Upper lobe of right lung (tissue), 1 donor: Measurements from ENCODE around the gene FREY1. TPM values are rescaled to one million over a fixed set of nuclear protein-coding genes. Genes with fewer than 3 reads are reported as not detected.

Experiments
- ATAC-seq: fragments of 200-7000 bp; cut with Tn5 transposase; one replicate; pipeline ENCODE4 v1.9.1; 2020; ENCODE audit warnings: mild to moderate bottlenecking, moderate library complexity
- DNase-seq: peaks from one replicate; pipeline ENCODE4 v3.0.0-alpha.2; 2020
- H3K27ac ChIP-seq: fragments of 200-600 bp; one replicate; pipeline ENCODE4 v1.8.0; 2022
- H3K27me3 ChIP-seq: fragments of 200-600 bp; one replicate; pipeline ENCODE4 v1.8.0; 2022; ENCODE audit warnings: mild to moderate bottlenecking
- H3K36me3 ChIP-seq: fragments of 200-600 bp; one replicate; pipeline ENCODE4 v1.8.0; 2022
- H3K4me1 ChIP-seq: fragments of 200-600 bp; one replicate; pipeline ENCODE4 v1.8.0; 2022
- H3K4me3 ChIP-seq: fragments of 200-600 bp; one replicate; pipeline ENCODE4 v1.8.0; 2022; ENCODE audit warnings: mild to moderate bottlenecking
- H3K9me3 ChIP-seq: fragments of 200-600 bp; one replicate; pipeline ENCODE4 v1.8.0; 2022
- intact Hi-C: fragments of 100-400 bp; cut with DNase I; formaldehyde crosslinking; loops from one replicate; pipeline ENCODE4 v1.11.0; 2022
- total RNA-seq: library from RNA; stranded (reverse); fragmentation: NEBNext Ultra II Directional; extraction: Animal tissue kit (Norgen Biotek cat#: 25700); gene quantifications from one replicate; pipeline ENCODE4 v1.2.1, GENCODE V29; 2021
- TF ChIP-seq, protein P1 (sequence below): fragments of 200-600 bp; IDR thresholded peaks from one replicate; pipeline ENCODE4 v1.8.0; 2022; ENCODE audit warnings: antibody characterized with exemption
- donor health status: DM: no; HTN: yes; CAD: no; lungs with severe emphysema.

Gene FREY1
- total RNA-seq, 1 donor from 2014 or later: 0.75 TPM

DNA sequence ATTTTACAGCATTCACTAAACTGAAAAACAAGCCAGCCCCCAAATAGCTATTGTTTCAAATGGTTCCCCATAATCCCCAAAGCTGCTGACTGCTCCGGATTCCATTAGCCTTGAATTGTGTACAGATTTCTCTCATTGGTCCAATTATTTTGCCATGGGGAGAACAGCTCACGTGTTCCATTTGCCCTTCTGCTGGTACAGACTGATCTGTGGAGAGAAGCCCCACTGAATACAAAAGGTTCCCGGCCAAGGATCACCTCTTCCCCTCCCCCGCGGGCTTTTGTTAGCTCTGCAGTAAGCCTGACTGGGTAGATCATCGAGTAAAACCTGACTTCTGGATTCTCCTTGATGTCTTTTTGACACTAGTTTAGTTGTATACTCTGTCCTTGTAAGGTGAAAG is 30.7 kb downstream of the FREY1 start:
- intact Hi-C loops: no loop called here
- Histone ChIP-seq H3K36me3 (peaks cover 97% of the 10 kb centered on the region), H3K4me1 (no peaks in the 10 kb centered on the region), H3K27me3 (no peaks in the 10 kb centered on the region), H3K27ac (no peak overlapping the region), H3K9me3 (no peaks in the 10 kb centered on the region), H3K4me3 (no peak overlapping the region)
- ATAC-seq (no peak), DNase-seq (no peak)
- TF ChIP-seq, protein P1, sequence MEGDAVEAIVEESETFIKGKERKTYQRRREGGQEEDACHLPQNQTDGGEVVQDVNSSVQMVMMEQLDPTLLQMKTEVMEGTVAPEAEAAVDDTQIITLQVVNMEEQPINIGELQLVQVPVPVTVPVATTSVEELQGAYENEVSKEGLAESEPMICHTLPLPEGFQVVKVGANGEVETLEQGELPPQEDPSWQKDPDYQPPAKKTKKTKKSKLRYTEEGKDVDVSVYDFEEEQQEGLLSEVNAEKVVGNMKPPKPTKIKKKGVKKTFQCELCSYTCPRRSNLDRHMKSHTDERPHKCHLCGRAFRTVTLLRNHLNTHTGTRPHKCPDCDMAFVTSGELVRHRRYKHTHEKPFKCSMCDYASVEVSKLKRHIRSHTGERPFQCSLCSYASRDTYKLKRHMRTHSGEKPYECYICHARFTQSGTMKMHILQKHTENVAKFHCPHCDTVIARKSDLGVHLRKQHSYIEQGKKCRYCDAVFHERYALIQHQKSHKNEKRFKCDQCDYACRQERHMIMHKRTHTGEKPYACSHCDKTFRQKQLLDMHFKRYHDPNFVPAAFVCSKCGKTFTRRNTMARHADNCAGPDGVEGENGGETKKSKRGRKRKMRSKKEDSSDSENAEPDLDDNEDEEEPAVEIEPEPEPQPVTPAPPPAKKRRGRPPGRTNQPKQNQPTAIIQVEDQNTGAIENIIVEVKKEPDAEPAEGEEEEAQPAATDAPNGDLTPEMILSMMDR: no peak

DNA sequence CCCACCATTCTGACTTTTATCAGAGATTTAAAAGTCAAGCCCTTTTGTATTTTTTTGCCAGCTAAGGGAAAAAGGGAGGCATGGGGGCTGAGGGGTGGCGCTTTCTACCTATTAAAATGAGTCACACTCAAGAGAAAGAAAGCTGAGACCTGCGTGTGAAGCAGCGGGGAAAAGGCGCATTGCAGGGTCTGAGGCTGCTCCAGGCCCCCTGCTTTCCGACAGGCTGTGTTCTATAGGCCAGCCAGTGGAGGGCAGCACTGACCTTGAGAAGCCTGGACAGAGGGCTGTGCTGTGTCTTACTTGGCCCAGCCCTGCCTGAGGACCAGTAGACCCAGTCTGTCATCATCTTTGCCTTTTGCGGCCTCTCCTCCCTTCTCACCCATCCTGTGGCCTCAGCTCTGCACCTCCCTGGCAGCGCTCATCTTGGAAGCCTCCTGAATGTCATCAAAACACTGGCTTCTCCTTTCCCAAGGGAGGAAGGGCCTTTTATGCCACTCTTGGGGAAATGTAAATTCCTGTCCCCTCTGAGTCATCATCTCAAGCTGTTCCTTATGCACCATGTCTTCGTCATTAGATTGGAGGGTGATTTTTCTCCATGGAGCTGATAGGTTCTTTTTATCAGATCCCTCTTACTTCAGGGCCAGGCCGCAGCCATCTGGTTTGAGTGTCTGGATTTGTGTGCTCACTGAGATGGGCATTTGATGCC is 34.3 kb downstream of the FREY1 start:
- Histone ChIP-seq H3K36me3 (peaks cover 100% of the 10 kb centered on the region), H3K9me3 (no peaks in the 10 kb centered on the region), H3K27me3 (no peaks in the 10 kb centered on the region), H3K4me1 (no peaks in the 10 kb centered on the region), H3K27ac (no peak overlapping the region), H3K4me3 (no peak overlapping the region)
- intact Hi-C loops: no loop called here
- TF ChIP-seq, protein P1: peak; percentile 53
- peak; percentile 69 for DNase-seq
- ATAC-seq: peak; percentile 84

DNA sequence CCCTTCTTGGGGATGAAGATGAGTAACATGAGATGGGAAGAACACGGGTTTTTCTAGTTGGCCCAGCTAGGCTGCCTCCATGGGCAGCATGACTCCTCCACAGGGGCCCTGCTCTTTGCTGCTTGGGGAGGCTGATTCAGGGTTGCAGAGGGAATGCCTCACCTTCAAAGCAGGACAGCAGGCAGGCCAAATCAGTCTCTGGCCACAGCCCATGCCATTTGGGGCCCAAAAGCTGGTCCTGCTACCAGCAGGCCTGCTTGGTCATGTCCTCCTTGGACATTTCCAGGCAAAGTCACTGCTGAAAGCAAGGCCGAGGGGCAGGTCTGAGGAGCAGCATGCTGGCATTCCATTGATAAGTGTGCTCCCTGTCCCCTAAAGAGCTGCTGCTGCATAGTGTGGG is 35.4 kb downstream of the FREY1 start:
- Histone ChIP-seq H3K27ac (no peak overlapping the region), H3K27me3 (no peaks in the 10 kb centered on the region), H3K4me1 (no peaks in the 10 kb centered on the region), H3K9me3 (no peaks in the 10 kb centered on the region), H3K36me3 (peaks cover 100% of the 10 kb centered on the region), H3K4me3 (no peak overlapping the region)
- TF ChIP-seq, protein P1: no peak
- intact Hi-C loops: no loop called here
- ATAC-seq: no peak
- peak; percentile 31 for DNase-seq

DNA sequence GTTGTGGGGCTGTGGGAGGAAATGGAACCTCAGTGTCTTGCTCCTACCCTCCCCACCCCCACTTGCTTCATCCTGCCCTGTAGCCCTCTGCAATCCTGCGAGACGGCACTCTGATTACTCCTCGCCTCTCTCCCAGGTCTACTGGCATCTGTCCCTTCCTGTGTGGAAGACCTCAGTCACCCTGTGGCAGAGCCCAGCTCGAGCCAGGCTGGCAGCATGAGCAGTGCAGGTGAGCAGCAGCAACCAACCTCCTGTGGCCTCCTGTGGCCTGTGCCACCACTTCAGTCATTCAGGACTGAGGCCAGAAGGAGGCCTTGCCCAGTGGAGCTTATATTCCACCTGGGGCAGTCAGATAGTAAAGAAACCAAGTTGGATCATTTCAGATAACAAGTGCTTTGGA is 36.4 kb downstream of the FREY1 start:
- H3K27ac ChIP-seq: no peak overlapping the region
- ATAC-seq: no peak
- H3K4me3 ChIP-seq: no peak overlapping the region
- H3K27me3 ChIP-seq: no peaks in the 10 kb centered on the region
- intact Hi-C loops: no loop called here
- DNase-seq: peak; percentile 36
- TF ChIP-seq, protein P1: no peak
- peaks cover 100% of the 10 kb centered on the region for H3K36me3 ChIP-seq
- no peaks in the 10 kb centered on the region for H3K4me1 ChIP-seq
- no peaks in the 10 kb centered on the region for H3K9me3 ChIP-seq

DNA sequence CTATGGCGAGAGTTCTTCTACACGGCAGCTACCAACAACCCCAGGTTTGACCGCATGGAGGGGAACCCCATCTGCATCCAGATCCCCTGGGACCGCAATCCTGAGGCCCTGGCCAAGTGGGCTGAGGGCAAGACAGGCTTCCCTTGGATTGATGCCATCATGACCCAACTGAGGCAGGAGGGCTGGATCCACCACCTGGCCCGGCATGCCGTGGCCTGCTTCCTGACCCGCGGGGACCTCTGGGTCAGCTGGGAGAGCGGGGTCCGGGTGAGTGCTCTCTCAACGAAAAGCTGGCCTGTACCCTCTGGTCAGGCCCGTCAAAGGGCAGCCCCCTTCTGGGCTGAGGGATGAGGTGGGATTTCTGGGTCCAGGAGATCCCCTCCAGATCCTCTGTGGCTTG is 37.5 kb downstream of the FREY1 start:
- intact Hi-C loops: no loop called here
- no peak for ATAC-seq
- Histone ChIP-seq H3K4me1 (no peaks in the 10 kb centered on the region), H3K27me3 (no peaks in the 10 kb centered on the region), H3K9me3 (no peaks in the 10 kb centered on the region), H3K36me3 (peaks cover 100% of the 10 kb centered on the region), H3K4me3 (no peak overlapping the region), H3K27ac (no peak overlapping the region)
- TF ChIP-seq, protein P1: no peak
- no peak for DNase-seq

DNA sequence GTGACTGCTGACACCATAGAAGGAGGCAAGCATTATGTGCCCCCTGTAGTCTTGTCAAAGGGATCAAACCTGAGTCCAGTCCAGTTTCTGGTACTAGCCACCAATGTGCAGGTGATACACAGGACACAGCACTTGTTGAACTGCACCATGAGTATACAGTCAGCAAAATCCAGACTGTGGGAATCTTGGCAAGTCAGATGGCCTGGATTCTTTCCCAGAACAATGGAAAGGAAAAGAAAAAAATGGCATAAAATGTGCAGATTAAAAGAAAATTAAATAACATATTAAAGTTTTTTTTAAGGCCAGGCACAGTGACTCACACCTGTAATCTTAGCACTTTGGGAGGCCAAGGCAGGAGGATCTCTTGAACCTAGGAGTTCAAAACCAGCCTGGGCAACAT is 43.0 kb downstream of the FREY1 start:
- Histone ChIP-seq H3K27ac (no peak overlapping the region), H3K36me3 (peaks cover 94% of the 10 kb centered on the region), H3K4me1 (peaks cover 18% of the 10 kb centered on the region), H3K27me3 (no peaks in the 10 kb centered on the region), H3K4me3 (no peak overlapping the region), H3K9me3 (no peaks in the 10 kb centered on the region)
- DNase-seq: no peak
- no peak for ATAC-seq
- TF ChIP-seq, protein P1: no peak
- intact Hi-C loops: no loop called here
